Erythroblast (primary cell): ENCODE results near the gene LMAN2.

Source experiments
- GATA1 ChIP-seq: IDR thresholded peaks from 2 replicates; pipeline ENCODE4 v1.6.1; 2011; ENCODE audit warnings: low read depth, mild to moderate bottlenecking, control low read depth, low read length, moderate library complexity
- POLR2A ChIP-seq: IDR thresholded peaks from 2 replicates; pipeline ENCODE4 v1.6.1; 2011; ENCODE audit warnings: mild to moderate bottlenecking, low read length

DNA sequence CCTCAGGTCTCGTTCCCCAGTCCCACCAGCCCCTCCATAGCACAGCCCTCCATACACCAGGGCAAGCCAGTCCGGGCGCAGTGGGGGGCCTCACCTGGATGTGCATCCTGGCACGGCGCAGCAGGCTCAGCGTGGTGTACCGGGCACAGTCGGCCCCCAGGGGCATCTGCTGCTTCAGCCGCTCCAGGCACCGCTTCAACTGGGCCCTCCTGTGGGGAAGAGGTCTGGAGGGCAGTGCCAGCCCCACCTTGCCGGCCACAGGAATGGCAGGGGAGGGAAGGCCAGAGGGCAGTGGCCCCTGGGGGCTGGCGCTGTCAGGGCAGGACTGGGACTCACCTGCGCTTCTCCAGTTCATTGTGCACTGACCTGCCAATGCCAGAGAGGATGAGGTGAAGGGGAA, 41.1 kb downstream of the LMAN2 start:
- no peak for TF ChIP-seq POLR2A
- TF ChIP-seq GATA1 = no peak
